Transverse colon (tissue), 4 donors: ENCODE results near the gene EFNA1. TPM values are rescaled to one million over a fixed set of nuclear protein-coding genes. Genes with fewer than 3 reads are reported as not detected.
A peak's percentile ranks its signal among the peaks of the same experiment; 100 is the strongest.

Source experiments
- DNase-seq: peaks from one replicate; pipeline ENCODE4 v3.0.0-alpha.2; 2019
- H3K27ac ChIP-seq, 4 donors: fragments of 200-600 bp; sonication (generic); 2 replicates each; pipeline ENCODE4 v1.5.1; 2016 to 2018; ENCODE audit warnings: inconsistent platforms in 4 of 4
- H3K27me3 ChIP-seq: fragments of 200-600 bp; sonication (generic); 2 replicates; pipeline ENCODE4 v1.5.1; 2017; ENCODE audit warnings: inconsistent platforms
- H3K36me3 ChIP-seq, 4 donors: fragments of 200-600 bp; sonication (generic); 2 replicates each; pipeline ENCODE4 v1.5.1; 2017 to 2019; ENCODE audit warnings: inconsistent platforms in 4 of 4
- H3K4me1 ChIP-seq, 4 donors: fragments of 200-600 bp; sonication (generic); 2 replicates each; pipeline ENCODE4 v1.5.1; 2017 to 2020; ENCODE audit warnings: inconsistent platforms in 4 of 4
- H3K4me3 ChIP-seq, 4 donors: fragments of 200-600 bp; sonication (generic); 1 replicate in 1 of 4; 2 replicates in 3 of 4; pipeline versions ENCODE4 v1.5.1 to v1.6.1; 2017 to 2019; ENCODE audit warnings: inconsistent platforms in 4 of 4
- H3K9me3 ChIP-seq, 2 donors: fragments of 200-600 bp; sonication (generic); 2 replicates each; pipeline ENCODE4 v1.5.1; 2017 to 2019; ENCODE audit warnings: inconsistent platforms in 2 of 2
- CTCF ChIP-seq, 5 experiments: fragments of 200-600 bp in 3 of 5; fragments of 450-650 bp in 2 of 5; sonication (generic) in 3 of 5; IDR thresholded peaks; 1 replicate in 2 of 5; 2 replicates in 3 of 5; pipeline ENCODE4 v1.5.1; 2016 to 2017; ENCODE audit warnings: antibody characterized with exemption in 5 of 5, inconsistent platforms in 3 of 5, mild to moderate bottlenecking in 2 of 5, moderate library complexity in 1 of 5
- EP300 ChIP-seq: sonication (generic); formaldehyde crosslinking; IDR thresholded peaks from one replicate; pipeline ENCODE4 v1.6.1; 2017; ENCODE audit warnings: antibody characterized with exemption, low read depth
- POLR2A ChIP-seq: fragments of 450-650 bp; IDR thresholded peaks from one replicate; pipeline ENCODE4 v1.6.1; 2016; ENCODE audit warnings: antibody characterized with exemption, mild to moderate bottlenecking, moderate library complexity
- POLR2AphosphoS5 ChIP-seq, 3 donors: sonication (generic); formaldehyde crosslinking; IDR thresholded peaks; one replicate each; pipeline ENCODE4 v1.6.1; 2016; ENCODE audit warnings: antibody characterized with exemption in 3 of 3
- WGBS, 2 donors: methylation state at CpG; one replicate each; pipeline ENCODE4 v1.1.5; 2018; ENCODE audit warnings: low coverage in 1 of 2; 5-methylcytosine and 5-hydroxymethylcytosine counted together
- in situ Hi-C, 4 donors: fragments of 200-750 bp; cut with MboI; loops; one replicate each; pipeline versions ENCODE4 v1.15.0 to v1.15.1; 2017; ENCODE audit warnings: low sequenced_read_pairs in 3 of 4, low pct_ligation_motif_present in 1 of 4, low pct_unique_long_range_greater_than_20kb in 1 of 4
- intact Hi-C: fragments of 100-400 bp; cut with DNase I; formaldehyde crosslinking; loops from one replicate; pipeline ENCODE4 v1.15.1; 2023; ENCODE audit warnings: low total_unique reads
- total RNA-seq, 4 donors: library from RNA; depleted of rRNA; stranded (reverse); fragments of >200 nt; gene quantifications; one replicate each; pipeline ENCODE4 v1.1.0, GENCODE V29; 2016

EFNA1 gene
- total RNA-seq, 4 donors from 2014 or later, result 18.5 to 108 (median 62.7) TPM

- no peak overlapping the region for H3K4me3 ChIP-seq
- 67% methylated on average over 11 of the region's 16 CpGs; no CpG with 5 or more reads in 1 of the 2 donors for WGBS, 2 donors
- H3K9me3 ChIP-seq, result no peaks in the 10 kb centered on the region
- no peak for TF ChIP-seq POLR2AphosphoS5 (IDR thresholded peaks at IDR 0.05)
- no peak for TF ChIP-seq POLR2A
- TF ChIP-seq EP300, result no peak
- no peak for TF ChIP-seq CTCF (IDR thresholded peaks at IDR 0.05)
- H3K4me1 ChIP-seq, result peaks cover 14 to 71% (median 59%) of the 10 kb centered on the region in 4 donors
- peak; percentile 56 for DNase-seq
- in situ Hi-C loops (no loop called here), intact Hi-C loops (loop anchor here (5.0 kb wide), 1 partner anchor 32 kb away; no protein-coding TSS in a partner anchor)
- H3K36me3 ChIP-seq, result no peaks in the 10 kb centered on the region
- no peaks in the 10 kb centered on the region for H3K27me3 ChIP-seq
- H3K27ac ChIP-seq, result peak overlapping the region; percentile 93 to 100 (median 94)
Measured at GRCh38 chr1:155124503-155125463, 2.9 kb upstream of the EFNA1 start.

- in situ Hi-C loops, result no loop called here
- TF ChIP-seq CTCF (IDR thresholded peaks at IDR 0.05) (peak in 1 of 5 experiments; percentile 7), POLR2AphosphoS5 (IDR thresholded peaks at IDR 0.05) (no peak)
- Histone ChIP-seq H3K27me3 (no peaks in the 10 kb centered on the region), H3K4me1 (peaks cover 14 to 71% (median 61%) of the 10 kb centered on the region in 4 donors), H3K9me3 (no peaks in the 10 kb centered on the region), H3K36me3 (no peaks in the 10 kb centered on the region), H3K4me3 (no peak overlapping the region), H3K27ac (peak overlapping the region; percentile 93 to 100 (median 94))
- intact Hi-C loops, result loop anchor here (5.0 kb wide), 1 partner anchor 33 kb away; no protein-coding TSS in a partner anchor
- WGBS, 2 donors, result 52% methylated on average over 11 of the region's 11 CpGs; no CpG with 5 or more reads in 1 of the 2 donors
- DNase-seq, result no peak
Measured at GRCh38 chr1:155125511-155125945, 2.1 kb upstream of the EFNA1 start.

GRCh38 chr1:155125946-155126555, 1.6 kb upstream of the EFNA1 start:
- in situ Hi-C loops (no loop called here), intact Hi-C loops (loop anchor here (5.0 kb wide), 1 partner anchor 34 kb away; no protein-coding TSS in a partner anchor)
- peak overlapping the region in 3 of 4 donors; percentile 53 to 71 (median 70) for H3K4me3 ChIP-seq
- peak overlapping the region; percentile 93 to 100 (median 94) for H3K27ac ChIP-seq
- DNase-seq, result peak; percentile 94
- 26% methylated on average over 36 of the region's 53 CpGs; no CpG with 5 or more reads in 1 of the 2 donors for WGBS, 2 donors
- H3K27me3 ChIP-seq, result no peaks in the 10 kb centered on the region
- TF ChIP-seq POLR2A (no peak), POLR2AphosphoS5 (IDR thresholded peaks at IDR 0.05) (peak; percentile 51 to 83 (median 82)), CTCF (IDR thresholded peaks at IDR 0.05) (no peak), EP300 (peak; percentile 86)
- peaks cover 14 to 74% (median 65%) of the 10 kb centered on the region in 4 donors for H3K4me1 ChIP-seq
- H3K9me3 ChIP-seq, result no peaks in the 10 kb centered on the region
- H3K36me3 ChIP-seq, result no peaks in the 10 kb centered on the region
